ENCODE data around the gene CMSS1. TPM values are rescaled to one million over a fixed set of nuclear protein-coding genes. Genes with fewer than 3 reads are reported as not detected.

The CMSS1 gene
- total RNA-seq, 1 experiment from 2014 or later: 59.1 TPM

GRCh38 chr3:99958222-99958912, 140.7 kb downstream of the CMSS1 start:
- no peak for DNase-seq (ENCODE audit: low read depth)

DNA sequence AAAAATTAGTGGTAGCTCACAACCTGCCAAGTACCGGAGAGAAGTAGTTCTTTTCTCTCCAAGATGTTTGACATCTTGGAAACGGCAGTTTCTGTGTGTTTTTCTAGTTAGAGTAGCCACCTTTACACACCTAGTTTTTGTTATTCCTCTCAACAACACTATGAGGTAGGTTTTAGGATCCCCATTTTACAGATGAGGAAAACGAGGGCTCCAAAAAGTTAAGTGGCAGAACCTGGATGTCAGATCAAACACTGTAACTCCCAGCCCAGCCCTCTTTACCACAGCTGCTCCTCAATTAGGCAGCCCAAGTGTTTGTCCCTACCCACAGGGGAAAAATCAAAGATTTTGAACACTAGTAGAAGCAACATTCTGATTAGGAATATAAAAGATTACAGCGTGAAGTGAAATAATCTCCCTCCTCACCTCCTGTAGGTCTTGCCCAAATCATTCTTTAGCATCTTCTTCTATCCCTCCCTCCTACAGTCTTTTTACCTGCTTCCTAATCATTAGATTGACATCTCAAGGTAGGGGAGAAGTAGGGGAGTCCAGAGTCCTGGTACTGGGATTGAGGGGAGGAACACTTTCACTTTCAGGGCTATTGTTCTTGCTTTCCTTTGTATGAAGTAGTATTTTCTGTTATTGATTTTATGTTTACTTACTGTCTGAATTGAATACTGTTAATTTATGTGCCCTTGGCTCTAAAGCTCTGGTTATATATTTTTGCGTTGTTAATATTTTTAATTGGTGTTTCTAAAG, 142.6 kb downstream of the CMSS1 start:
- DNase-seq (ENCODE audit: low read depth): no peak

GRCh38 chr3:99960941-99961340, 143.3 kb downstream of the CMSS1 start:
- DNase-seq (ENCODE audit: low read depth): no peak

GRCh38 chr3:99961756-99962515, 144.3 kb downstream of the CMSS1 start:
- DNase-seq (ENCODE audit: low read depth): no peak

DNA sequence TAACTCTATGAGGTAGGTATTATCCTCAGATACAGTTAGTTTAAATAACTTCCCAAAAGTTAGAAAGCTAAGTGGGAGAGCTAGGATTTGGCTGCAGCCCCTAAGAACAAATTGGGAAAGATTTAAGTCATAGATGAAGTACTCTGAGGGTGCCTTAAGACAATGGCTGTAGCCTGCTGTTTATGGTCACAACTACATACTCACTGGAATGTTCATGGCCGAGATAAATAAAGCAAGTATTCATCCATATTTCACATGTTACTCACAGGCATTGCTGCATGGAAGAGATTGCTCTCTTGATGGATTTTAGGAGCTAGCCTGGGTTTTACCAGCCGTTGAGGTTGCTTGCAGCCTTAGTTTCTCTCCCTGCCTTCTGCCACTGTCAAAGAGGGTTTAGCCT, 145.0 kb downstream of the CMSS1 start:
- DNase-seq (ENCODE audit: low read depth): peak; percentile 7

DNA sequence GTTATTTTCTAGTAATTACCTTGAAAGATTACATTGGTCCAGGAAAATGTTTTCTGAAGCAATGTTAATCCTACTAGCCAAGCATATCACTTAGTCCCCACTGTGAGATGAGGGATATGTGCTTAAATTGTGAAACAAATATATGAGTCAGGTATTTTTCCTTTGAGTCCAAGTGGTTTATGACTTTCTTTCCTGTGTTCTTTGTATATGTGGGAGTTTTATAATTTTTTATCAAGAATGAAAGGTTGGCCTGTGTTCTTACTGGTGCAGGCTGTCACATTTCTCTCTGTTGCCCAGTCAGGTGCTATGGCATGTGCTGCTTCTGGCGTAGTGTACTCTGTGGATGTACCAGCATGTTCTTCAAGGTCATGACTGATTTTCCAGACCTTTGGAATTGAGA, 147.4 kb downstream of the CMSS1 start:
- peak; percentile 64 for DNase-seq (ENCODE audit: low read depth)

- no peak for DNase-seq (ENCODE audit: low read depth)
These were observed 148.2 kb downstream of the CMSS1 start for GRCh38 chr3:99965681-99966408.

DNA sequence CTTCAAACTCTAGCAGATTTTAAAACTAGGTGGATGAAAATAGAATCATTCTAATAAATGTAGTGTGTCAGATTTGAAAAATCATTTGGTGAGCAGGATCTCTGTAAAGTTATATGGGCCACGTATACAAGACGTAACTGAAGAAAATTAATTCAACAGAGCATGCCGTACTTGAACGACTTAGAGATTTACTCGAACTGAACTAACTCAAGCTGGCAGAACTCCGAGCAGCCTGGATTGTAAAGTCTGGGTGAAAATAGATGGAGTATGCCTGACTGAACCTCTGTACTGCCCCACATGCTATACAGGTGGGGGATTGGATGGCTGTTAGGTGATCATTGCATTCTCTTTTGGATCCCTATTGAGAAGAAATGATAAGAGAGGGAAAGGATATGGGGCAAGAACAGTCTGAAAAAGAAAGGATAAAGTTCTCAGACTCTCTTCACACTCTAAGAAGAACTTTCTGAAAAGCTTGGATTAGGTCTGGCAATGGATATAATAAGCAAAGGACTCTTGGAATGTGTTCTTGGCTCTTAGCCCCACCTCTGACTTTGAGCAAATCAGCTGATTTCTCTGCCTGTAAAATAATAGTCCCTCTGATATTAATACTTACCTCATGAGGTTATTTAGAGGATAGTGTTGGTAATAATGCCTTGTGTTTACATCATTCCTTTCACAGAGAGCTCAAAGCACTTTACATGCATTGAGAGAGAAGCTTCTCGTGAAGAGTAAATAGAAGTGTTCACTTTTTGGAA, 149.2 kb downstream of the CMSS1 start:
- DNase-seq (ENCODE audit: low read depth): no peak

DNA sequence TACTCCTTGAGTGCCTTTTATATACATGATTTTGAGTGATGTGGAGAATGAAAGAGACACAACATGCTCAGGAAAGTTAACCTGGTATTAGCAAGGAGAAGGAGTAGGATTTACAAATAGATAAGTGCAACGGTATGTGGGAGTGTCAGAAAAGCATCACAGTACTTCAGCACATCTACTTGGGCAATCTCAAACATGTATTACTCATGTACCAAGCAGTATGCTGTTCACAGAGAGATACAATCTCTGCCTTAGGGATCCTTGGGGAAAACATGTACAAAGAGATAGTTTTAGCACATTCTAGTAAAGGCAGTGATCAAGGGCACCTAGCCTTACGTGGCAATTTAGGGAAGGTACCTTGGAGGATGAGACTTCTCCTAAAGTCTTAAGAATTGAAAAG, 150.1 kb downstream of the CMSS1 start:
- DNase-seq (ENCODE audit: low read depth): no peak

DNA sequence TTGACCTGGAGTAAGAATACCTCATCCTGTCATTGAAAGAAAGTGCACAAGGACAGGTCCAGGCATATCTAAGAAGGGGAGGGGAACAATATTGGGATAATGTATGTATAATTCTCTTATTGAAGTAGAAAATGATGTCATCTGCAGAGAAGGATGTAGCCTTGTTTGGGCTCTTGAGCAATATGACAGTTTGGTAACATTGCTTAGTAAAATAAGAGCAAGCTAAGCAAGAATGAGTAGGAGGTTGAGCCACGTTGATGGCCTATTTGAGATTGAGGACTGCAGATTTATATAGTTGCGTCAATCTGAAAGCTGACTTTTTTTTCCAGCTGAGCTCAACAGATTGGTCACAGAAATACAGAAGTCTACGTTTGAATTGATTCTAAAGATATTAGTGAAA, 151.5 kb downstream of the CMSS1 start:
- no peak for DNase-seq (ENCODE audit: low read depth)

DNA sequence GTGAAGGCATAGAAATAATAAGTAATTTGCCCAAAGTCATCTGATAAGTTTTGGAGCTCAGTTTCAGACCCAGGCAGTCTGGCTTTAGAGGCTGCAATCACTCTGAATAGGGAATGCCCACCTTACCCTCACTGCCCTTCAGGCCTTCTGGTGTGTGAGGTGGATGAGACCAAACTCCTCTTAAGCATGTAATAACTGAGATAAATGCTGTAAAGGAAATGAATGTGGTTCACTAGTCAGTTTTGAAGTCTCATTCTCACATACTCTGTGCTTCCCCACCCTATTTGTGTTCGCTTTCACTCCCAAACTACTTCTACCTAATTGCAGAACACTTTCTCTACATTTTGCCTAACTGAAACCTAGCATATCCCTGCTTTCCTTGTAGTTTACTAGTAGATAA, 152.5 kb downstream of the CMSS1 start:
- no peak for DNase-seq (ENCODE audit: low read depth)

DNA sequence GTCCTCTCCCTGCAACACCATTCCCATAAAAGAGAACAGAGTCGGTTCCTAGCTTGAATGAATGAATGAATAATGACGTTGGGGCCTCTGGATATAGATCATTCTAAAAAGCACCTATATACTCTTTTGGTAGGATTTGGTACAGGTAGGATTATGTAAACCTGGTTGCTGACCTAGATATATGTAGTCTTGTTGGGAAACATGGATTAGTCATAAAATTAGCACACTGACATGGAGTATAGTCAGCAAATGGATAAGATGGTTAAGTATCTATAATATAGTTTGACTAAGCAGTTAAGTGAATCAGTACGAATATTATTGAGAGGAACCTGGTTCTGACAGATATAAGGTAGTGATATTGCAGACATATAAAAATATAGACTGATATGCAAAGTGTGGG, 154.1 kb downstream of the CMSS1 start:
- no peak for DNase-seq (ENCODE audit: low read depth)

- no peak for DNase-seq (ENCODE audit: low read depth)
These were observed 154.9 kb downstream of the CMSS1 start for GRCh38 chr3:99972380-99973104.

GRCh38 chr3:99974989-99975388, 157.3 kb downstream of the CMSS1 start:
- no peak for DNase-seq (ENCODE audit: low read depth)

DNA sequence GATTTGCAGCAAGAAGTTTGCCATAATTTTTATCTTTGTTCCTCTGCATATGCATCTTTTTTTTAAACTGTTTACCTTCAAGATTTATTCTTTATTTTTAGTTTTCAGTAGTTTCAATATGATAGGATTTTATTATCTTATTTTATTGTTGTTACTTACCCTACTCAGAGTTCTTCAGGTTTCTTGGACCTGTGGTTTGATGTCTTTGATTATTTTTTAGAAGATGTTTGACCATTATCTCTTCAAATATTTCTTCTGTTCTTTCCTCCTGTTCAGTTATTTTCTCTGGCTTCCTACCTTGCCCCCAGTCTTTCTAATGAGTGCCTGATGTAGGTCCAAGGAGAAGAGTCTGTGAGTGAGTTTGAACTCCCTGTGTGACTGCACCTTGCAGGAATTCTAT, 158.9 kb downstream of the CMSS1 start:
- DNase-seq (ENCODE audit: low read depth): no peak

GRCh38 chr3:99978221-99978620, 160.6 kb downstream of the CMSS1 start:
- no peak for DNase-seq (ENCODE audit: low read depth)

- DNase-seq (ENCODE audit: low read depth): no peak
These were observed 162.9 kb downstream of the CMSS1 start for GRCh38 chr3:99980606-99981005.

- no peak for DNase-seq (ENCODE audit: low read depth)
These were observed 163.5 kb downstream of the CMSS1 start for GRCh38 chr3:99981138-99981537.

DNA sequence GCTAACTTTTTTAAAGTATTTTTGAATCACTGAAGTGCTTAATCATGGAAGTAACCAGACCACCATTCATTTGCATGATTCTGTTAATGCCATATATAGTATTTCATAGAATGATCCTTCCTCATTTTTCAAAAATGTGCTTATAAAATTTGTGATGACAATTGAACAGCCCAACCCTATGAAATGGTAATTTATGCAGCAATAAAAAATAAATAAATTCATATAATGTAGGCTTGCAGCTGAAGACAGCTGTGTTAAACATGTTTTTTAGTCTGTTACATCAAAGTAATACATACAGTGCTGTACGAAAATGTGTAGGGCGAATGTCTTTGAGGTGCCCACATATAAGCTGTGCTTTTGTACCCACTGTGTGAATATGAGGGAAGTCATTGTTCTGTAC, 165.0 kb downstream of the CMSS1 start:
- no peak for DNase-seq (ENCODE audit: low read depth)

DNA sequence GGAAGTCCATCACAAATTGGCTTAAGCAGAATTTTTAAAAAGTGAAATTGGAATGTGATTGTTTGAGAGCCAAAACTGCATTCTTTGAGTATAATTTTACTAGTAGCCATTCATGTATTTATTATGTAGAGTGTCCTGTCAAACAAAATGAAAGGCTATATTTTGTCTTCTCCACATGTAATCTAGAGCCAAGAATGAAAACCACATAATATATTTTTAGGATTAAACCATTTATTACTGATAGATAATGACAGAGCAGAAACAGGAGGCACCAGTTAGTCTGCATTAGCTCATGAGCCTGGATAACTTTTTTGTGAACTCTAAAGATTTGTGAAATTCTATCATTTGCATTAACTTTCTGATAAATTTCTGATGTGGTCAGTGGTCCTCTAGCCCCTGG, 166.5 kb downstream of the CMSS1 start:
- DNase-seq (ENCODE audit: low read depth): no peak
